HG03378 (cell line): ENCODE results near the gene ADAMTS7.
"Not testable (repeated sequence)": the region's sequence is repeated elsewhere in the genome, so short reads cannot be mapped to it uniquely, and the experiment has no call there.

ENCODE experiments used
- ATAC-seq: cut with Tn5 transposase; IDR thresholded peaks from one replicate; pipeline ENCODE4 v1.9.1; 2021; ENCODE audit warnings: mild to moderate bottlenecking, moderate library complexity; ENCODE audit not compliant: unreplicated experiment

Gene ADAMTS7

GRCh38 chr15:78781381-78781780, 29.9 kb downstream of the ADAMTS7 start:
- not testable (repeated sequence) for ATAC-seq

GRCh38 chr15:78779975-78780374, 31.3 kb downstream of the ADAMTS7 start:
- ATAC-seq = not testable (repeated sequence)

- not testable (repeated sequence) for ATAC-seq
Measured at GRCh38 chr15:78779176-78779785, 32.0 kb downstream of the ADAMTS7 start.

GRCh38 chr15:78778422-78778821, 32.8 kb downstream of the ADAMTS7 start:
- no peak for ATAC-seq

- ATAC-seq = not testable (repeated sequence)
Measured at GRCh38 chr15:78777953-78778345, 33.3 kb downstream of the ADAMTS7 start.

GRCh38 chr15:78777290-78777952, 33.8 kb downstream of the ADAMTS7 start:
- ATAC-seq = not testable (repeated sequence)

GRCh38 chr15:78776046-78776925, 35.0 kb downstream of the ADAMTS7 start:
- not testable (repeated sequence) for ATAC-seq

GRCh38 chr15:78775472-78775871, 35.8 kb downstream of the ADAMTS7 start:
- ATAC-seq = no peak

GRCh38 chr15:78774451-78774990, 36.7 kb downstream of the ADAMTS7 start:
- ATAC-seq = not testable (repeated sequence)

GRCh38 chr15:78773765-78774450, 37.4 kb downstream of the ADAMTS7 start:
- ATAC-seq = not testable (repeated sequence)

GRCh38 chr15:78772738-78773137, 38.5 kb downstream of the ADAMTS7 start:
- ATAC-seq = no peak

GRCh38 chr15:78771436-78772000, 39.7 kb downstream of the ADAMTS7 start:
- not testable (repeated sequence) for ATAC-seq

- ATAC-seq = not testable (repeated sequence)
Measured at GRCh38 chr15:78771020-78771419, 40.2 kb downstream of the ADAMTS7 start.

- ATAC-seq = not testable (repeated sequence)
Measured at GRCh38 chr15:78769473-78770225, 41.6 kb downstream of the ADAMTS7 start.

- no peak for ATAC-seq
Measured at GRCh38 chr15:78768531-78769408, 42.5 kb downstream of the ADAMTS7 start.

GRCh38 chr15:78768096-78768495, 43.2 kb downstream of the ADAMTS7 start:
- ATAC-seq = no peak

GRCh38 chr15:78767331-78767951, 43.8 kb downstream of the ADAMTS7 start:
- ATAC-seq = no peak

- not testable (repeated sequence) for ATAC-seq
Measured at GRCh38 chr15:78766641-78767071, 44.6 kb downstream of the ADAMTS7 start.
